ENCODE data around the gene MKRN2.
"Not testable (repeated sequence)": the region's sequence is repeated elsewhere in the genome, so short reads cannot be mapped to it uniquely, and the experiment has no call there.

Gene MKRN2

GRCh38 chr3:12590096-12590495 is 33.2 kb downstream of the MKRN2 start:
- DNase-seq: no peak

GRCh38 chr3:12591456-12591855 is 34.6 kb downstream of the MKRN2 start:
- DNase-seq: no peak

GRCh38 chr3:12591997-12592715 is 35.3 kb downstream of the MKRN2 start:
- no peak for DNase-seq

- no peak for DNase-seq
Observed at GRCh38 chr3:12593473-12593872, 36.6 kb downstream of the MKRN2 start.

GRCh38 chr3:12598890-12599289 is 42.0 kb downstream of the MKRN2 start:
- DNase-seq: no peak

GRCh38 chr3:12601072-12601471 is 44.2 kb downstream of the MKRN2 start:
- DNase-seq: no peak

- no peak for DNase-seq
Observed at GRCh38 chr3:12603969-12604368, 47.1 kb downstream of the MKRN2 start.

- DNase-seq: no peak
Observed at GRCh38 chr3:12608376-12608775, 51.5 kb downstream of the MKRN2 start.

GRCh38 chr3:12611117-12611516 is 54.2 kb downstream of the MKRN2 start:
- no peak for DNase-seq

- no peak for DNase-seq
Observed at GRCh38 chr3:12612514-12613226, 55.8 kb downstream of the MKRN2 start.

- no peak for DNase-seq
Observed at GRCh38 chr3:12613250-12613649, 56.4 kb downstream of the MKRN2 start.

- DNase-seq: no peak
Observed at GRCh38 chr3:12615266-12615665, 58.4 kb downstream of the MKRN2 start.

GRCh38 chr3:12618426-12618825 is 61.5 kb downstream of the MKRN2 start:
- no peak for DNase-seq

GRCh38 chr3:12620305-12620704 is 63.4 kb downstream of the MKRN2 start:
- DNase-seq: no peak

GRCh38 chr3:12620729-12621128 is 63.8 kb downstream of the MKRN2 start:
- no peak for DNase-seq

GRCh38 chr3:12622335-12622734 is 65.4 kb downstream of the MKRN2 start:
- no peak for DNase-seq

- DNase-seq: no peak
Observed at GRCh38 chr3:12624056-12624455, 67.2 kb downstream of the MKRN2 start.

- DNase-seq: not testable (repeated sequence)
Observed at GRCh38 chr3:12624964-12625363, 68.1 kb downstream of the MKRN2 start.

GRCh38 chr3:12627370-12627769 is 70.5 kb downstream of the MKRN2 start:
- DNase-seq: no peak

- no peak for DNase-seq
Observed at GRCh38 chr3:12628813-12629212, 71.9 kb downstream of the MKRN2 start.

- DNase-seq: no peak
Observed at GRCh38 chr3:12629560-12629959, 72.7 kb downstream of the MKRN2 start.

- no peak for DNase-seq
Observed at GRCh38 chr3:12630292-12630691, 73.4 kb downstream of the MKRN2 start.

GRCh38 chr3:12630843-12631242 is 74.0 kb downstream of the MKRN2 start:
- not testable (repeated sequence) for DNase-seq

GRCh38 chr3:12632523-12632922 is 75.6 kb downstream of the MKRN2 start:
- no peak for DNase-seq

- no peak for DNase-seq
Observed at GRCh38 chr3:12633108-12633507, 76.2 kb downstream of the MKRN2 start.
